ENCODE results near the gene WDR62. TPM values are rescaled to one million over a fixed set of nuclear protein-coding genes. Genes with fewer than 3 reads are reported as not detected.
A peak's percentile ranks its signal among the peaks of the same experiment; 100 is the strongest.
"Not testable (repeated sequence)": the region's sequence is repeated elsewhere in the genome, so short reads cannot be mapped to it uniquely, and the experiment has no call there.

Gene WDR62
- total RNA-seq, 2 experiments from 2014 or later = 24.9 to 27.8 TPM

DNA sequence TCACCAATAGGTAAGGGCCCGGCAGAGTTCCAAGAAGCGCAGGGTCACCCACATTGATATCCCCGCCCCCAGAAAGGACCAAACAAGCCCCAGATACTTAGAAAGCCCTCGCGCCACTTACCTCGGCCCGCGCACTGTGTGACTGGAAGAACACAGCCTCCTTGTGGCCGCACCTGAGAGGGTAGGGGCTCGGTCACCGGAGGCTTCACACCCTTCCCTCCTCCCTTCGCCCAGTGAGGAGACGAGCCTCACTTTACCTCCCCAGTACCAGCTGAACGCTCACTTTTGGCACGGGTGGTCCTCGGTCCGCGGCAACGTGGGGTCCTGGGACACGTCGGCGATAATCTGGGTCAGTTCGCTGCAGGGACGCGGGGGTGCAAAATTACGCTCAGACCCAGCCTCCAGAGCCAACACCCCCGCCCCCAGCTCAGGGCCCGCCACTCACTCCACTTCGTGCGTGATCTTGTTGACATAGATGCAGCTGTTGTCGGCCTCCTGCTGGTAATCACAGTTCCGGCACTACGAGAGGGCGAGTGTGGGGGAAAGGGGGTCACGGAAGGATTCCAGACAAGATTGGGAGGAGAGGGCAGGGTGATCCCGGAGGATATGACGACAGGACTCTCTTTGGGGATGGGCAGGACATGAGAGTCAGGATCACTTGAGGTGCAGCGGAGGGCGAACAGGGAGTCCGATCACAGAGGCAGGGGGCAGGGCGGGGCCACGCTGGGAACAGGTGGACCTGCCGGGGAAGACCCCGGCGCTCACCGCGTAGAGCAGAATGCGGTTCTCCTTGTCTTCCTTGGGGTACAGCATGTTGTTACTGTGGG is 59.4 kb downstream of the WDR62 start:
- H3K27me3 Mint-ChIP-seq = no peaks in the 10 kb centered on the region
- H3K4me3 Mint-ChIP-seq = peak overlapping the region; percentile 98
- H3K27ac Mint-ChIP-seq = peak overlapping the region; percentile 98
- peaks cover 28% of the 10 kb centered on the region for H3K4me1 Mint-ChIP-seq
- H3K9me3 Mint-ChIP-seq = no peaks in the 10 kb centered on the region
- ATAC-seq (ENCODE audit: low read depth) (no peak), DNase-seq (no peak)
- H3K36me3 Mint-ChIP-seq = peaks cover 23% of the 10 kb centered on the region
- POLR2A ChIA-PET = interaction anchor here (0.9 to 2.1 kb wide), 7 partner anchors 12 to 119 kb away, joined by 3 to 14 read pairs (median 5); partner anchors contain the start of genes ALKBH6, THAP8, WDR62 and ZNF146

DNA sequence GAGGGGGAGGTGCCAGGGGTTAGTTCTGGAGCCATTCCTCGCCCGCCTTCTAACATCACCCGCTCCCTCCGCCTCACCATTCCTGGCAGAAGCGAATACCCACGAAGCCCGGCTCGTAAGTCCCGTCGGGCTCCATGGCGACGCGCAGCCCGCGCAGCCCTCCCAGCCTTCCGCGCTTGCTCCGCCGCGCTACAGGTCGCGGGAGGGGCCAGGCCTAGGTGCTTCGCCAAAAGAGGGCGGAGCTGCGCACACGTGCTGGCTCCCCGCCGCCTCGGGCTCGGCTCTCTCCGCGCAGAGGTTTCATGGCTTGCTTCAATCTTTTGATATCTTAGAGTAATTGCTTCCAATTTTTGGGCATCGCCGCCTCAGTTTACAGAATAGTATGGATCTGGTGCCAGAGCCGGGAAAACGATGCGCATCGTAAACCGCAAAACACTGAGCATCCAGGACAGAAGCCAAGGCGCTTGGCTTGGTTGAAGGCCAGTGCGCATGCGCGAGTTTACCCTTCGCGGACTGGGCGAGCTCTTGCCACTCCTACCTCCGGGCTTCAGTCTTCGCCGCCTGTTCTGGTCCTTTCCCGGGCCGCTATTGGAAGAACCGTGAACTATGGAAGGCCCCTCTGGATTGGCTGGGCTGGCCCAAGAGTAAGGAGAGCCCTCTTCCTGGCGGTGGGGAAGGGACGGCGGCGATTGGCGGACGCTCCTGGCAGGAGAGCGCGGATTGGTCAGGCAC is 60.2 kb downstream of the WDR62 start, which contains the start of gene POLR2I:
POLR2I (minus strand) TSS at position 155 of the 732 bp plus-strand sequence; CDS start at position 136, 19 bp downstream.
- Mint-ChIP-seq H3K36me3 (peaks cover 25% of the 10 kb centered on the region), H3K4me3 (peak within 1 kb of the TSS; percentile 98), H3K27me3 (no peaks in the 10 kb centered on the region), H3K4me1 (peaks cover 29% of the 10 kb centered on the region), H3K9me3 (no peaks in the 10 kb centered on the region), H3K27ac (peak within 1 kb of the TSS; percentile 98)
- peak; percentile 95 for ATAC-seq (ENCODE audit: low read depth)
- POLR2A ChIA-PET = interaction anchor here (0.9 to 2.1 kb wide), 12 partner anchors 11 to 163 kb away, joined by 3 to 14 read pairs (median 4); partner anchors contain the start of genes ALKBH6, CAPNS1, THAP8 and WDR62
- DNase-seq = peak; percentile 97

DNA sequence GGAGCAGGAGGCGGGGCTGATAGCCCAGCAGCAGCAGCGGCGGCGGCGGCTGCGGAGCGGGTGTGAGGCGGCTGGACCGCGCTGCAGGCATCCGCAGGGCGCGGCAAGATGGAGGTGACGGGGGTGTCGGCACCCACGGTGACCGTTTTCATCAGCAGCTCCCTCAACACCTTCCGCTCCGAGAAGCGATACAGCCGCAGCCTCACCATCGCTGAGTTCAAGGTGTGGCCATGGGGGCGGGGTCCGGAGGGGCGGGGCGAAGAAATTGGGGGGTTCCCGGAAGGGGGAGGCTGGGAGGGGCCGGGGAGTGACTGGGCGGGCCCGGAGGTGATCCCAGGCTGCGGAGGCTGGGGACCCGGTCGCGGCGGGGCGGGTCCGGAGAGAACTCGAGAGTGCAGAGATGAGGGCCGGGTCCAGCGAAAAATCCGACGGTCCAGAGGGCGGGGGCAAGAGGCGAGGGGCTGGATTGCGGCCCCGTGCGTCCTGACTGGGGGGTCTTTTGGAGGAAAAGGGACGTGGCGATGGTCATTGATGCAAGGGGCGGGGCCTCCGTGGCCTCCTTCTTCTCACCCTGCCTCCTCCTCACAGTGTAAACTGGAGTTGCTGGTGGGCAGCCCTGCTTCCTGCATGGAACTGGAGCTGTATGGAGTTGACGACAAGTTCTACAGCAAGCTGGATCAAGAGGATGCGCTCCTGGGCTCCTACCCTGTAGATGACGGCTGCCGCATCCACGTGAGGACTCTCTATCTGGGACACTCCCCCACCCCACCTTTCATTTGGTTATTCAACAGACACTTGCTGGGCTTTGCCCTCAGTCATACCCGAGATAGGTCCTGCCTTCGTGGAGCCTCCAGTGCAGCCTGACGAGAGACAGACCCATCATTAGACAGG is 61.0 kb downstream of the WDR62 start, which contains the start of gene TBCB:
TBCB (plus strand) TSS at position 16 of the 891 bp plus-strand sequence; CDS start at position 109, 93 bp downstream.
- peak; percentile 40 for ATAC-seq (ENCODE audit: low read depth)

DNA sequence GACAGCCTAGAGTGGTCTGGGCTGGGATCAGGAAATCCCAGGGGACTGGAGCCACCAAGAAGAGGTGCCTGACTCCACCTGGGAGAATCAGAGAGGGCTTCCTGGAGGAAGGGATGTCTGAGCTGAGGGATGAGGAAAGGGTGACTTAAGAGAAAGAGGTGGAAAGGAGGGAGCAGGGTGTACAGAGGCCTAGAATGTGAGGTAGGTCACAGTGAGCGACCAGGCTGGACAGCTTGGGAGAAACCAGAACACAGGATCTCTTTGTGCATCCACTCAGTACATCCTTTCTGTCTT is 61.6 kb downstream of the WDR62 start:
- Mint-ChIP-seq H3K4me3 (peak overlapping the region; percentile 98), H3K27ac (peak overlapping the region; percentile 98), H3K4me1 (peaks cover 31% of the 10 kb centered on the region), H3K27me3 (no peaks in the 10 kb centered on the region), H3K9me3 (no peaks in the 10 kb centered on the region), H3K36me3 (peaks cover 27% of the 10 kb centered on the region)
- ATAC-seq (ENCODE audit: low read depth) (no peak), DNase-seq (no peak)
- POLR2A ChIA-PET = interaction anchor here (0.5 to 2.1 kb wide), 4 partner anchors 10 to 467 kb away, joined by 3 to 9 read pairs (median 6); partner anchors contain the start of gene CAPNS1

More for the DNA sequence above, 61.0 kb downstream of the WDR62 start, which contains the start of gene TBCB:
- Mint-ChIP-seq H3K4me3 (peak within 1 kb of the TSS; percentile 98), H3K9me3 (no peaks in the 10 kb centered on the region), H3K4me1 (peaks cover 31% of the 10 kb centered on the region), H3K27me3 (no peaks in the 10 kb centered on the region), H3K27ac (peak within 1 kb of the TSS; percentile 98), H3K36me3 (peaks cover 27% of the 10 kb centered on the region)
- no peak for DNase-seq
- POLR2A ChIA-PET = interaction anchor here (0.5 to 2.1 kb wide), 14 partner anchors 10 to 466 kb away, joined by 3 to 14 read pairs (median 4); partner anchors contain the start of genes ALKBH6, CAPNS1, THAP8 and WDR62

DNA sequence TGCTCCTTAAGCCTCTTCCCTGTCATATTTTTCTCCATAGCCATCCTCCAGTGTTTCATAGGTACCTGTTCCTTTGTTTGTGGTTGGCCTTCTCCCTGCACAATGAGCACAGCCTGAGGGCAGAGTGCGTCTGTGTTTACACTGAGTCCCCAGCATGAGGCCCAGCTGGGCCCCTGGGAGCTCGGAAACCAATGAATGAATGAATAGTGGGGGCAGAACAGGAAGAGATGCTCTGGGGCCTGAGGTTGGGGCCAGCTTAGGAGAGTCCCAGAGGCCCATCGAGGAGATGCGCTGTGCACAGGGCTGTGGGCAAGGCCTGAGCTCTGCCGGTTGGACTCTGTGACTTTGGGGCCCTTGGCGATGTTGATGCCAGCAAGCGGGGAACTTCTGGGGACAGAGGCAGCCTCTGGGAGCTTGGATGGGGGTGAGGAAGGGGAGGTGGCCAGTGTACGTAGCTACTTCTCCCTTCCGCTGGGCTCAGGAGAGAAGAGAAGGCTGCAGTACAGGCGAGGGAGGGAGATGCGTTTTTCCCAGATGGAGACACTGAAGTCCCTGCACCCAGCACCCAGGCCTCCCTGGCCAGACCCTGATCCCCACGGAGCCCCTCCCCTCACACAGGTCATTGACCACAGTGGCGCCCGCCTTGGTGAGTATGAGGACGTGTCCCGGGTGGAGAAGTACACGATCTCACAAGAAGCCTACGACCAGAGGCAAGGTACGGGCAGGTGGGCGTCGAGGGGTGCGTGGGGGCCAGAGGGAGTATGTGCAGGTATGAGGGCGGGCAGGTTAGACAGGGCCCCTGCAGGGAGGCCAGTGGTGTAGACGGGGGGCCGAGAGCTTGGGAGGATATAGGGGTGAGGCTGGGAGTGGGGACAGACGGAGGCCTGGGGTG is 65.6 kb downstream of the WDR62 start:
- Mint-ChIP-seq H3K27ac (peak overlapping the region; percentile 48), H3K4me1 (peaks cover 18% of the 10 kb centered on the region), H3K4me3 (no peak overlapping the region), H3K27me3 (no peaks in the 10 kb centered on the region), H3K36me3 (peaks cover 25% of the 10 kb centered on the region), H3K9me3 (no peaks in the 10 kb centered on the region)
- POLR2A ChIA-PET = no interaction called here
- DNase-seq (no peak), ATAC-seq (ENCODE audit: low read depth) (no peak)

DNA sequence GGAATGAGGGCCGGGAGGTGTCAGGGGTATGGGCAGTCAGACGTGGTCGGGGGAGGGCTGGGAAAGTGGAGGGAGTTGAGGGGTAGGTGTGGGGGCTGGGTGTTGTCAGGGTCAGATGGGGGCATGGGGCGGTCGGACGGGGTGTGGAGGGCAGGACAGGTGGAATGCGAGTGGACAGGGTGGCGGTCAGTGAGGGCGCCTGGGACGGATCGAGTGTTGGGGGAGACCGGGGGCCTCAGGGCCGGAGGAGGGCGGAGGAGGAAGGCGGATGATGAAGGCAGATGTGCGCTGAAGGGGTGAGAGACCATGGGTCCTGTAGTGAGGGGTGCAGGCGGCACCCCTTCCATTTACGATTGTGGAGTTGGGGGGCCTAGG is 66.3 kb downstream of the WDR62 start:
- Mint-ChIP-seq H3K36me3 (peaks cover 32% of the 10 kb centered on the region), H3K4me1 (peaks cover 18% of the 10 kb centered on the region), H3K27ac (no peak overlapping the region), H3K4me3 (no peak overlapping the region), H3K9me3 (no peaks in the 10 kb centered on the region), H3K27me3 (no peaks in the 10 kb centered on the region)
- POLR2A ChIA-PET = no interaction called here
- ATAC-seq (ENCODE audit: low read depth) (no peak), DNase-seq (no peak)

DNA sequence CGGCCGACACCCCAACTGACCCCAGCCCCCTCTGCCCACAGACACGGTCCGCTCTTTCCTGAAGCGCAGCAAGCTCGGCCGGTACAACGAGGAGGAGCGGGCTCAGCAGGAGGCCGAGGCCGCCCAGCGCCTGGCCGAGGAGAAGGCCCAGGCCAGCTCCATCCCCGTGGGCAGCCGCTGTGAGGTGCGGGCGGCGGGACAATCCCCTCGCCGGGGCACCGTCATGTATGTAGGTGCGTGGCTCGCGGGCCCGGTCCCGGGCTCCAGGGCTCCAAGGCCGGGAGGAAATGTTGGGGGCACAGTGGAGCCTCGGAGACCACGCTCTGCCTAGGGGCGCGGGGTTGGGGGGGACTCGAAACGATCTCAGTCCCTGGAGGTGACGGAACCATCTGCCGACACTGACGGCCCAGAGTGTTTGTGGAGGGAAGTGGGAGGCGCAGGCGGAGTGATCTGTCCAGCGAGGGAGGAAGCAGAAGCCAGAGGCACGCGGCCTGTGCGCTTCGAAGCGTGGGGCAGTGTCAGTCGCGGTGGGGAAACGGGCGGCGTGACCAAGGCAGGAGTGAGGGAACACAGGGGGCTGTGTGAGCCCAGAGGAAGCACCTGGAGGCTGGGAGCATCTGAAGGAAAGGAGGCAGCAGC is 66.9 kb downstream of the WDR62 start:
- H3K4me3 Mint-ChIP-seq = no peak overlapping the region
- POLR2A ChIA-PET = no interaction called here
- H3K27ac Mint-ChIP-seq = no peak overlapping the region

DNA sequence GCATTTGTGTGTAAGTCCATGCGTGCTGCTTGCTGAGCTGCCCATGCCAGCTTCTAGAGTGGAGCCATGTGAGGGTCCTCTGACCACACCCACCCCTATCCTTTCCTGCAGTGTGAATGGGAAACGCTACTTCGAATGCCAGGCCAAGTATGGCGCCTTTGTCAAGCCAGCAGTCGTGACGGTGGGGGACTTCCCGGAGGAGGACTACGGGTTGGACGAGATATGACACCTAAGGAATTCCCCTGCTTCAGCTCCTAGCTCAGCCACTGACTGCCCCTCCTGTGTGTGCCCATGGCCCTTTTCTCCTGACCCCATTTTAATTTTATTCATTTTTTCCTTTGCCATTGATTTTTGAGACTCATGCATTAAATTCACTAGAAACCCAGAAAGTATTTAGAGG is 70.9 kb downstream of the WDR62 start:
- ATAC-seq (ENCODE audit: low read depth) = no peak
- no peaks in the 10 kb centered on the region for H3K9me3 Mint-ChIP-seq
- H3K4me3 Mint-ChIP-seq = no peak overlapping the region
- DNase-seq = no peak
- no peaks in the 10 kb centered on the region for H3K27me3 Mint-ChIP-seq
- peaks cover 13% of the 10 kb centered on the region for H3K36me3 Mint-ChIP-seq
- H3K4me1 Mint-ChIP-seq = peaks cover 9% of the 10 kb centered on the region
- H3K27ac Mint-ChIP-seq = no peak overlapping the region
- POLR2A ChIA-PET = interaction anchor here (2.6 kb wide), 1 partner anchor 10 kb away, joined by 9 read pairs; the partner anchor contains the start of genes POLR2I and TBCB

More for the DNA sequence above, 66.9 kb downstream of the WDR62 start:
- Mint-ChIP-seq H3K27me3 (no peaks in the 10 kb centered on the region), H3K36me3 (peaks cover 32% of the 10 kb centered on the region), H3K9me3 (no peaks in the 10 kb centered on the region), H3K4me1 (peaks cover 13% of the 10 kb centered on the region)
- no peak for DNase-seq
- ATAC-seq (ENCODE audit: low read depth) = no peak

DNA sequence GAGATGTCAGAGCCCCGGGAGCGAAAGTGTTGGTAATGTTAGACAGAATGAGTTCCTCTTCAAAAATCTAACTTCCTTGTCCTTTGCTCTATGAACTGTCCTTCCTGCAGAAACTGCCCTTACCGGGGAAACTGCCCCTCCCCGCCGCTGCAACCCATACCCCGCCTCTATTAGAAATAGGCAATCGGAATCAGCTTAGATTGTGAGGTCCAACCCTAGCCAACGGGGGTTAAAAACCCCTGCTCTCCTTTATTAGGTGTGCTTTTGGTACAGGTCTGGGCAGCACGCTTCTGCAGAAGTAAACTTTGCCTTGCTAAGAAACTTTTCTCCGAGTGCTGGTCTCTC is 73.7 kb downstream of the WDR62 start:
- H3K27me3 Mint-ChIP-seq = peaks cover 2% of the 10 kb centered on the region
- no peak for DNase-seq
- peak overlapping the region; percentile 92 for H3K27ac Mint-ChIP-seq
- no peak for ATAC-seq (ENCODE audit: low read depth)
- H3K4me3 Mint-ChIP-seq = peak overlapping the region; percentile 89
- H3K9me3 Mint-ChIP-seq = no peaks in the 10 kb centered on the region
- peaks cover 19% of the 10 kb centered on the region for H3K4me1 Mint-ChIP-seq
- POLR2A ChIA-PET = interaction anchor here (0.5 to 2.0 kb wide), 12 partner anchors 8 to 361 kb away, joined by 3 to 18 read pairs (median 5); partner anchors contain the start of genes CAPNS1, POLR2I, TBCB and ZNF146
- peaks cover 7% of the 10 kb centered on the region for H3K36me3 Mint-ChIP-seq

DNA sequence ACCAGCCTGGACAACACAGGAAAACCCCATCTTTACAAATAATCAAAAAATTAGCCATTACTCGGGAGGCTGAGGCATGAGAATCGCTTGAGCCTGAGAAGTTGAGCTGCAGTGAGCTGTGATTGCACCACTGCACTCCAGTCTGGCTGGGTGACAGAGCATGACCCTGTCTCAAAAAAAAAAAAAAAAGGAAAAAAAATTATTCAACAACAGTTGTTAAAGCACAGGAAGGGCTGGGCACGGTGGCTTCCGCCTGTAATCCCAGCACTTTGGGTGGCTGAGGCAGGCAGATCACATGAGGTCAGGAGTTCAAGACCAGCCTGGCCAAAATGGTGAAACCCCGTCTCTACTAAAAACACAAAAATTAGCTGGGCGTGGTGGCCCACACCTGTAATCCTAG is 76.5 kb downstream of the WDR62 start:
- not testable (repeated sequence) for DNase-seq; H3K9me3 Mint-ChIP-seq; H3K27ac Mint-ChIP-seq; H3K4me3 Mint-ChIP-seq; H3K27me3 Mint-ChIP-seq; H3K36me3 Mint-ChIP-seq; ATAC-seq (ENCODE audit: low read depth)
- peaks cover 21% of the 10 kb centered on the region for H3K4me1 Mint-ChIP-seq
- POLR2A ChIA-PET = interaction anchor here (1.6 to 2.2 kb wide), 2 partner anchors 9 to 16 kb away, joined by 6 to 13 read pairs; partner anchors contain the start of genes CAPNS1, POLR2I and TBCB

DNA sequence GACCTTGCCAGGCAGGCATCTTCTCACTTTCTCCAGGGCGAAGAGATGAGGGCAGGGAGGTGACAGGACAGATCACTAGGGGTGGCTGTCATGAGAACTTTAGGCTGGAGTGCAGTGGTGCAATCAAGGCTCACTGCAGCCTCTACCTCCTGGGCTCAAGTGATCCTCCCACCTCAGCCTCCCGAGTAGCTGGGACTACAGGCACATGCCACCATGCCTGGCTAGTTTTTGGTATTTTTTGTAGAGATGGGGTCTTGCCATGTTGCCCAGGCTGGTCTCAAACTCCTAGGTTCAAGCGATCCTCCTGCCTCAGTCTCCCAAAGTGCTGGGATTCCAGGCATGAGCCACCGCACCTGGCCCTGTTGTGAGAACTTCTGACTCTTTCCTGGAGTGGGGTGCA is 80.2 kb downstream of the WDR62 start:
- peaks cover 20% of the 10 kb centered on the region for H3K4me1 Mint-ChIP-seq
- H3K4me3 Mint-ChIP-seq; H3K9me3 Mint-ChIP-seq; POLR2A ChIA-PET; H3K27ac Mint-ChIP-seq; DNase-seq; H3K27me3 Mint-ChIP-seq; H3K36me3 Mint-ChIP-seq; ATAC-seq (ENCODE audit: low read depth): not testable (repeated sequence)

All from activated naive CD8-positive, alpha-beta T cell treated with anti-CD3 and anti-CD28 coated beads, Interleukin-2, amount 10 ng/mL, durations not matched to agents 7 days and 5 days (primary cell).